Kidney glomerular epithelial cell (primary cell): ENCODE measurements around the gene KIFC1.

Source experiments
- DNase-seq: peaks from one replicate; lab custom pipeline; 2025; lab: John Stamatoyannopoulos, UW

The KIFC1 gene

DNA sequence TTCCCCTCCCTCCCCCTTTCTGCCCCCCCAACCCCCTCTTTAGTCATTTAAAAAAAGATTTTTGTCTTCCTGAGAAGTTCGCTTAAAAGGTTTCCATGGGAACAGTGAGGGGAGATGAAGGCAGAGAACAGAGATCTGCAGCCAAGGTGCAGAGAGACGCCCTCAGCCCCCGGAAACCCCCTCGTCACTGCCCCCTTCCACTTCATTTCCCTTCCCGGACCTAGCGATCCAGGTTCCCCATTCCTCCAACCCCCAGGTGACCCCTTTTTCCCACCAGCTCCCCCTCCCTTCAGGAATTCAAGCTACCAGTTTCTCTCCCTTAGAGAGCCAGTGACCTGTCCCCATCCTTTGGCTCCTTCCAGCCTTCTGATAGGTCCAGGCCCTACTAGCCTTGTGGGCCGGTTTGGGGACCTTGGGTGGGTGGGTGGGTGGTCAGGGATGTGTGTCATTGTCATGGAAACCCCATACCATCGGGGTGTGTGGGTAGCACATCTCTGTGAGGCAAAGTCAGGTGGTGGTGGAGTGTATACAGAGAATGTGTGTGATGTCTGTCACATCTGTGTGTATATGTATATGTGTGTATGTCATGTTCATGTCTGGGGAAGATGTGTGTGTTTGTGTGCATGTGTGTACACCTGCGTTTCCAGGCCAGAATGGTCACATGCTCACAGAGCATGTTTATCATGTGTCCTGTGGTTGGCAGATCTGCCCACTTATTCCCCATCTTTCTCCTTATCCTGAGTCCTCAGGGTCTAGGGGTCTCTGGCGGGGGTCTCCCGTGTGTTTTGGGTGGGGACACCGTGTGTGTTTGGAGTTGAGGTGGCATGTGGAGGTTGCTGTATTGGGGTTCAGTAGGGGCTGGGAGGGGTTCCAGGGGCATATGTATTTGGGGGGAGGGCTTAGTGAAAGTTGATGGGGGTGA, 35.2 kb downstream of the KIFC1 start:
- no peak for DNase-seq

DNA sequence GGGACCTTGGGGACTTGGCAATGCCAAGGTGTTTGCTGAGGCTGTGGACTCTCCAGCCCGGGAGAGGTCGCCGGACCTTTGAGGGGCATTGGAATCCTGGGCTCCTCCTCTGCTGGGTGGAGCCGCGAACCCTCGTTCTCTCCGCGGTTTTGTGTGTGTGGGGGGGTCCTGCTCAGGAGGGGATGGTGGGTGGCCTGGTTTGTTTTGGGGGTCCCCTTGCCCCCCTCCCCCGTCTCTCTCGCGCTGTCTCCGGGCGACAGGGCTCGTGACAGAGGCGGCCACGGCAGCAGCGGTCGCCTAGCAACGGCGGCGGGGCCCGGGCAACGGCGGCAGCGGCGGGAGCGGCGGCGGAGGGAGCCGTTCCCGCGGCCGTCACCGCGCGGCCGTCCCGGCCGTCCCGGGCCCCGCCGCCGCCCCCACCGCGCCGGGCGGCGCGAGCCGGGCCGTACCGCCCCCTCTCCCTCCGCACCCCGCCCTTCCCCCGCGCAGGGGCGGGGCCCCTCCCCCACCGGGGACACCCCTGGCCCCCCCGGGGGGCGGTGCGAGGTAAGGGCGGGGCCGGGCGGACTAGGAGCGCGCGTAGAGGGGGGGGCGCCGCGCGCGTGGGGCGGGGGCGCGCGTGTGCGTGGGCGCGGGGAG, 36.1 kb downstream of the KIFC1 start:
- no peak for DNase-seq

DNA sequence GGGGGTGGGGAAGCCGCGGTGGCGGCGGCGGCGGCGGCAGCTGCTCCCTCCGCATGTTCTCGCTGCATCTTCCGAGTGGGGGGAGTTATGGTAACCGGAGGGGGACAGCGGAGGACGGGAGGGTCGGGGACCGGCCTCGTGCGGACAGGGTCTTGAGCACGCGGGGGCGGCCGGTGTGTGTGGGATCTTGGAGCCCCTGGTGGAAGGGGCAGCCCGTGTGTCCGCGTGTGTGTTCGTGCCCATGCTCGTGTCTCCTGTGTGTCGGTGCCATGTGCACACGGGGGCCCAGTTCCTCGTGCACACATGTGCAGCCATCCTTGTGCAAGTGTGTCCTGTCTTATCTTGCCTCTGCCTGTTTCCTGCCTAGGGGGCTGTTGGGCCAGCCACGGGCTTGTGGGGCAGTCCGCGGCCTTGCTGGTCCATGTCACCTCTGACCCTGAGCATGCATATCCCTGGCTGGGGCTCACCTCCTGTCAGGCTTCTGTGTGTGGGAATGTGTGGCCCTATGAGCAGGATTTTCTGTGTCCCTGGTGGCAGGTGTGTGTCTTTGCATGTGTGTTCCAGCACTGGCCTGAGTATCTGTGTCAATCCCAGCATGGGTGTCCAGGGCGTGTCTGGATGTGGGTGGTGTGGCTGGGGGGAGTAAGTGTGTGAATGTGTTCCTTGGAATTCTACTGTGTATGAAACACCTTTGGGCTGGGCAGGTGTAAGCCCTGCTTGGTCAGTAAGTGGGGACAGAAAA, 36.8 kb downstream of the KIFC1 start:
- peak; percentile 15 for DNase-seq

DNA sequence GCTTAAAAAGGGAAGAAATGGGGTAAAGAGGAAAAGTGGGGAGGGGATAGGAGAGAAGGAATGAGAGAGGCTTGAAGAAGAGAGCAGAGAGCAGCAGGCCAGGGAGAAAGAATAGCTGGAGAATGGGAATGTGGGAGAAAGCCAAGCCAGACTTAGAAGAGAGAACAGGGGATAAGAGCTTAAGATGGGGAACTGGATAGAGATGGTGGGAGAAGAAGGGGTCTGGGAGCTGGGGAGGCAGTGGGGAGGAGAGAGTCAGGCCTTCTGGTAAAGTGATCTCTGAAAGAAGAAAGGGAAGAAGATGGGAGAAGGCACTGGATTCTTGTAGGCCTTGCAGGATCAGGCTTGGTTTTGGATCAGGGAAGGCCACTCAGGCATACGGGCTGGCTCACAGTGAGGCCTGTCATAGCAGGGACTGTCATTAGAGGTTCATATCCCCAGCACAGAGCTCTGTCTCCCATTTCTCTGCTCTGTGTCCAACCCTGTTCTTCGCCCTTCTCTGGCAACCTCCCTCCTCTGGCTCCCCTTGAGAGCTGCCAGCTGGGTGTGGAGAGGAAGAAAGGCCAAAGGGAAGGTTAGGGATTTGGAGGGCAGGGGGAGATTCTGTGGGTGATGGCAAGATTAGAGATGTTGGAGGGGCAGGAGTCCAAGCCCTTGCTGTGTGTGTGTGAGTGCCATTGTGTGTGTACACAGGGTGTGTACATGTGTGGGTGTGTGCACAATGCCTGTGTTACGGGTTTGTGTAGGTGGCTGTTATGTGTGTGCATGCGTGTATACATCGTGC, 37.5 kb downstream of the KIFC1 start:
- DNase-seq, result no peak

DNA sequence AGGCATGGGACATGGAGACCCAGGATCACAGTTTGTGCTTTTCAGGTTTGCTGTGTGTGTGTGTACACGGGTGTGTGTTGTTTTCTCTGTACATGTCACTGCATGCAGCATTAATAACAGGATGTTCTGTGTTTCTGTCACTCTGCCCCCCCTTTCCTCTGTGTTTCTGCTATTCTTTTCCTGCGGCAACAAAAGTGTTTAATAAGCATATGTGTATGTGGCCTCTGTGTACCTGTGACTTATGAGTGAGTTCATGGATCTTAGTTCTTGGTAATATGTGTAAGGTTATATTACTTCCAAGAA, 38.1 kb downstream of the KIFC1 start:
- DNase-seq, result no peak

DNA sequence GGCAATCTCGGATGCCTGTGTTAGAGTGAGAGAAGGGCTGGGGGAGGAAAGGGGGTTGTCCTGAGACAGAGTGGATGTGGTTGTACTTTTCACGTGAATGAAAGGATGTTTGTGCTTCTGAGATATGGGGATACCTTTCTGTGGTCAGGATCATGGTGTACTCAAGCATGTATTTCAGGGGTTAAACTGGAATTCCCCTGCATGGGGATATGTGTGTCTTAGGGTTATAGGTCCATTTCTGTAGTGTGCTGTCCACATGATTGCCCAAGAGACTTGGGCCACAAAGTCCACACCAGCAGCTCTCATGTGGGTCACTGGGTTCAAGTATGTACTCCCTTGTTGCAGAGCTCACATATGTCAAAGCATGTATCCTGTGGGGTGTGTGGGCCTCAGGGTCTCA, 38.7 kb downstream of the KIFC1 start:
- DNase-seq, result no peak

DNA sequence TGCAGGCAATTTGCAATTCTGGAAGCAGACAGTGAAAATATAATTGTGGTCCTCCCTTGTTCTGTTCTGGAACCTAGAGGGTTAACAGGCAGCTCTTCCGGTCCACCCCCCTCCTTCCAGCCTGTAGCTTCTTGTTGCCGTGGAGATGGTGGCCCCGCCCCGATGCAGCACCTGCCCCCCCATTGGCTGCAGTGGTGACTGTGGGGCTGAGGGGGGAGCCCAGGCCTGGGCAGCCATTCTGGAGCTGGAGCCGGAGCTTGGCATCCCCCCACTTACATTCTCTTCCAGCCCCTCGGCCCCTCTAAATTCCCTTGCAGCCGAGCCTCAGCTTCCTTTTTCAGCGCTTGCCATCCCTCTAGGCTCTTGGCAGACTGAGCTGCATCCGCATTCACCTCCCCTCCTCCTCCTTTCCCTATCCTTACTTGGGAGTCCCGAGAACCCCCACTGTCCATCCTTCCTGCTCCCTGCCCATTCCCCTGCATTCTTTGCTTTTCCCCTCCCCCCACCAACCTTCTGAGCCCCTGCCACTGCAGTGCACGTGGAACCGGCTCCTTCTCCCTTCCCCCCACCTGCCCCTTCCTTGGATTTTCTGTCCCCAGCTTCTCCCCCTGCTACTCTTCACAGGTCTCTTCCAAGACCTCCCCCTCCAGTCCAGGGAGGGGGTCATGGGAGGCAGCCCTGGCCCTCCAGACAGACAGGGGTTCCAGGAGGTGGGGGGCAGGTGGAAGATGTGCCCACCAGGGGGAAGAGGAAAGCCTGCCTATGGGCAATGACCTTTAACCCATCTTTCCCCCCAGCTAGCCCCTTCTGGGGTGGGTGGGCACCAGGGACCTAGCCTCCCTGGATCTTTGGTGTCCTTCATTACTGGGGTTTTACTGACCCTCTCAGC, 39.6 kb downstream of the KIFC1 start:
- peak; percentile 38 for DNase-seq

DNA sequence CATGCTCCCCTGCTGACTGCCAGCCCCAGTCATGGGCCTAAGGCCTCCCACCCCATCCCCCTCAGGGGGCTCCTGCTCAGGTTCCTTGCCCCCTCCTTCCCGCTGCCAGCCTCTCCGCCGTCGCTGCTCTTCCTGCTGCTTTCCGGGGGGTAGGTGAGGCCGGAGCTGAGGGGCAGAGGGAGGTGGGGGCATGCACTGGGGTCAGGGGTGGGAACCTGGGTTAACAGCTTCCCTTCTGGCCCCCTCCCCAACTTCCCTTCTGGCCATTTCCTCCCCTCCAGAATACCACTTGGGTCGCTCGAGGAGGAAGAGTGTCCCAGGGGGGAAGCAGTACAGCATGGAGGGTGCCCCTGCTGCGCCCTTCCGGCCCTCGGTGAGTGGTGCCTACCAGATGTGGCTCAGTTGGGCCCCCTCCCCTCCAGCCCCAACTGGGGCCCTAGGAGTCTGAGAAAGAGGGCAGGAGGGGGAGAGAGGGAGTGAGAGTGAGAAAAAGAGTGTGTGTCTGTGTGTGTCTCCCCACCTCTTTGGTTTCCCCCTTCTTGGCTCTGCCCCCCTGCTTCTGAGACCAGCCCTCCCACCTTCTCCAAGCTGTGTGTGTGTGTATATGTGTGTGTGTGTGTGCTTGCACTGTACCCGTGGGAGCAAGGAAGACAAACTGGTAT, 40.4 kb downstream of the KIFC1 start:
- no peak for DNase-seq

DNA sequence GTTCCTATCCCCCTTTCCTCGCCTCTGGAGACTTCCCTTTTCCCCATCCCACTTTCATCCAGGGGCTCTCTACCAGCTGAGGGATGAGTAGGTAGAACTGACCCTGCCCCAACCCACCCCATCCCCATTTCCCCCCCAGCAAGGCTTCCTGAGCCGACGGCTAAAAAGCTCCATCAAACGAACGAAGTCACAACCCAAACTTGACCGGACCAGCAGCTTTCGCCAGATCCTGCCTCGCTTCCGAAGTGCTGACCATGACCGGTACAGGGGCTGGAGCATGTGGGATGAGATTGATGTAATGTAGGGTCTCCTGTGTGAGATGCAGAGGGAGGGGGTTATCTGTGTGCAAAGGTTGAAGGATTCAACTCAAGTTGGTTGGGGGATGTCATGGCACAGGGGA, 40.9 kb downstream of the KIFC1 start:
- no peak for DNase-seq

DNA sequence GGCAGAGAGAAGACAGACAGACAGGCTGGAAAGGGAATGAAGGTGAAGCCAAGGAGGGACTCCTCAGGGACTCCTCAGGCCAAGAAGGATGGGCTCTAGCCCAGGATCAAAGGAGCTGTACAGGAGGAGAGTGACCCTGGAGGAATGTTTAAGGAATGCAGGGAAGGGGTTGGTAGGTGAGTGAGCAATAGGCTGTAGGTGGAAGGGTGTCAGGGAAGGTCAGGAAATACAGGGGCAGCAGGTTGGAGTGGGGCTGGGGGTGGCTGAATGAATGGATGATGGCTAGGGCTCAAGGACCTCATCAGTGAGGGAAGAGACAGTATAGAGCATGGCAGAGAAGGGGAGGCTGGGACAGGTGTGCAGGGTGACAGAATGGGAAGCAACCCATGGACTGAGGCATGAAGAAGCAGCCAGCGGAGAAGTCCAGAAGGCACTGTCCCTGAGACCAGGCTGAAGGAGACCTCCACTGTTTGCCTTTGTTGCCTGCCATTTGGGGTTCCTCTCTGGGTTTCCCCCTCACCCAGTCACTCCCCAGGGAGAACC, 41.4 kb downstream of the KIFC1 start:
- no peak for DNase-seq

DNA sequence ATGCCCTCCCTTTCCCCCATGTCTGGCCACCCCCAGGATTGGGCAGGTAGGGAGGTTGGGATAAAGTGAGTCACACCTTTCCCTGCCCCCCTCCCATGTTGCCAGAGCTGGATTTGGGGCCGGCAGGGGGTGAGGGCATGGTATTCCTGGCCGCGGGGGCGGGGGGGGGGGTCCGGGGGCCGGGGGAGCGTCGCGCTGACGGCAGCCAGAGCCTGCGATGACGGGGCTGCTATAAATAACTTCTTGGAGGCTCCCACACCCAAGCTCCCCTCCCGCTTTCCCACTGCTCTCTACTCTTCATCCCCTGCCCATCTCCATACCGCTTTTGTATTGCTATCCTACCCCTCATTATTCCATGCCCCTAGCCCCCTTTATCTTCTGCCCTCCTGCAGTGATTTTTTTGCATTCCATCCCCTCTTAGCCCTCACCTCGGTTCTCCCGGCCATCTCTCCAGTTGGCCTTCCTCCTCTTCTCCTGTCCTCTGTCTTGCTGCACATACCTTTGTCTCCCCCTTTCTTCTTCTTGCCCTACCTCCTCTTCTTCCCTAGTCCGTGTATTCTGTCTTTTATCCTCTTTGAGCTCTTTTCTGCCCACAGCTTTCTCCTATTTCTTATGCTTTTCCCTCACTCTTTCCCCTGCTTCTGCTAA, 42.0 kb downstream of the KIFC1 start:
- DNase-seq, result no peak

DNA sequence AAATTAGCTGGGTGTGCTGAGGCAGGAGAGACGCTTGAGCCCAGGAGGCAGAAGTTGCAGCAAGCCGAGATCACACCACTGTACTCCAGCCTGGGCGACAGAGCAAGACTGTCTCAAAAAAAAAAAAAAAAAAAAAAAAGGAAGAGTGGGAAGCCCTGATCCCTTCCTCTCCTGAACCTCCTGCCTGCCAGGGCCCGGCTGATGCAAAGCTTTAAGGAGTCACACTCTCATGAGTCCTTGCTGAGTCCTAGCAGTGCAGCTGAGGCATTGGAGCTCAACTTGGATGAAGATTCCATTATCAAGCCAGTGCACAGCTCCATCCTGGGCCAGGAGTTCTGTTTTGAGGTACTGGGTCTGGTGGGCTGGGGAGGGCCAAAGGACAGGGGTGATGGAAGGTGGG, 43.3 kb downstream of the KIFC1 start:
- DNase-seq, result no peak

DNA sequence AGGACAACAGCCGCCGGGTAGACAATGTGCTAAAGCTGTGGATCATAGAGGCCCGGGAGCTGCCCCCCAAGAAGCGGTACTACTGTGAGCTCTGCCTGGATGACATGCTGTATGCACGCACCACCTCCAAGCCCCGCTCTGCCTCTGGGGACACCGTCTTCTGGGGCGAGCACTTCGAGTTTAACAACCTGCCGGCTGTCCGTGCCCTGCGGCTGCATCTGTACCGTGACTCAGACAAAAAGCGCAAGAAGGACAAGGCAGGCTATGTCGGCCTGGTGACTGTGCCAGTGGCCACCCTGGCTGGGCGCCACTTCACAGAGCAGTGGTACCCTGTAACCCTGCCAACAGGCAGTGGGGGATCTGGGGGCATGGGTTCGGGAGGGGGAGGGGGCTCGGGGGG, 46.0 kb downstream of the KIFC1 start:
- no peak for DNase-seq

DNA sequence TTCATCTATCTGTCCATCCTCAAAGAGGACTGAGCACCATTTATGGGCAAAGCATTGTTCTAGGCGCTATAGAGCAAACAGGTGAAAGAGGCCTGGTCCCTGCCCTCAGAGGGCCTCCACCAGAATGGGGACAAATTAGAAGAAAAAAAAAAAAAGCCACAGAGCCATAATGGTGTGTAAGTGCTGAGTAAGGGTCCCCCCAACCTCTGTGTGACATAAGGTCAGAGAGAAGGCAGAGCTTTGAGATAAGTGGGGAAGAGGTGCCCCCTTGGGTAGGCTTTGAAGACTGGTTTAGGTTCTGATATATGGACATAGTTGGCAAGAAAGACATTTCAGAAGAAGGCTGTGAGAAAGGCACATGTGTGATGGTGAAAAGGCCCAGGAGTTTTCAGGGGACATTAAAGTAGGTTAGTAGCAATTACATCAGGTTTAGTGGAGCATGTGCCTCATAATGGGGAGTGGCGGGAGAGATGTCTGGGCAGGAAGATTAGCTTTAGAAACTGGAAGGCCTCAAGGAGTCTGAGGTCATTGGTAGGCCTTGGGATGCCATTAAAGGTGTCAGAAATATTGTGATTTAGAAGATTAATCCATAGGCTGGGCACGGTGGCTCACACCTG, 47.5 kb downstream of the KIFC1 start:
- DNase-seq, result no peak

DNA sequence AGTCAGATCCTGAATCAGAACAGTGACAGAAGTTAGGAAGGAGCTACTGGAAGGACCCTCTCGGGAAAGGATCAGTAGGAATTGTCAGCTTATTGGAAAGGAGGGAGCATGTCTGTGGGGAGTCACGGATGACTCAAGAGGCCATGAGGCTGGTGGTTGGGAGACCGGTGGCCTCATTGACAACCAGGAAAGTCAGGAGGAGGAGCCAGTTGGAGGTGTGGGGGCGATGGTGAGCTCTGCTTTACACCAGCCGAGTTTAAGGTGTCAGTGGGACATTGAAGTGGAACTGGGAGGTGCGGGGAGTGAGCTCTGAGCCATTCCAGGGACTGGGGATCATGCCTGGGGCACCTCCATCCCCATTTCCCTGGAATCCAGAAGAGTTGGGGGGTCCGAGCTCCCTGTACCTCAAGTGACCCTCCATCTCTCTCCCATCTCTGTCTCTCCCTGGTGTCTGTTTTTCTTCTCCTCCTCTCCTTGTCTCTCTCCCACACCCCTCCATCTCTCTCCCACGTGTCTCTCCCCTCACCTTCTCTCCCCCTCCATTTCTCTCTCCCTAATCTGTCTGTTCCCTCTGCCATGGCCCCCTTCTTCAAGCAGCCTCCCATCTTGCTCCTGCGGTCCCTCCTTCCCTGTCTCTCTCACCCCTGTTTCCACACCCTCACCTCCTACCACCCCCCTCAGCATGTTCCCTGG, 48.5 kb downstream of the KIFC1 start:
- DNase-seq, result no peak

DNA sequence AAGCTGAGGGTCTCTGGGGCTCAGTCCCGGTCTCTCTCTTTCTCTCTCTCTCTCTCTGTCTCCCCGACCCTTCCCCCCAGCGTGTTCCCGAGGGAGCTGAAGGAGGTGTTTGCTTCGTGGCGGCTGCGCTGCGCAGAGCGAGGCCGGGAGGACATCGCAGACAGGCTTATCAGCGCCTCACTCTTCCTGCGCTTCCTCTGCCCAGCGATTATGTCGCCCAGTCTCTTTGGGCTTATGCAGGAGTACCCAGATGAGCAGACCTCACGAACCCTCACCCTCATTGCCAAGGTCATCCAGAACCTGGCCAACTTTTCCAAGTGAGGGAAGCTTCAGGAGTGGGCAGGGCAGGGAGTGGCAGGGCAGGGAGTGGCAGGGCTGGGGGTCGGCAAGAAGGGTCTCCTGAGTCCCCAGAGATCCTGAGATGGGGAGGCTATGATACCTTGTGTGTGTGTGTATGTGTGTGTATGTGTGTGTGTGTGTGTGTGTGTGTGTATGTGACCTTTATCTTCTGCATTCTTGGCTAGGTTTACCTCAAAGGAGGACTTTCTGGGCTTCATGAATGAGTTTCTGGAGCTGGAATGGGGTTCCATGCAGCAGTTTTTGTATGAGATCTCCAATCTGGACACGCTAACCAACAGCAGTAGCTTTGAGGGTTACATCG, 49.2 kb downstream of the KIFC1 start:
- no peak for DNase-seq

DNA sequence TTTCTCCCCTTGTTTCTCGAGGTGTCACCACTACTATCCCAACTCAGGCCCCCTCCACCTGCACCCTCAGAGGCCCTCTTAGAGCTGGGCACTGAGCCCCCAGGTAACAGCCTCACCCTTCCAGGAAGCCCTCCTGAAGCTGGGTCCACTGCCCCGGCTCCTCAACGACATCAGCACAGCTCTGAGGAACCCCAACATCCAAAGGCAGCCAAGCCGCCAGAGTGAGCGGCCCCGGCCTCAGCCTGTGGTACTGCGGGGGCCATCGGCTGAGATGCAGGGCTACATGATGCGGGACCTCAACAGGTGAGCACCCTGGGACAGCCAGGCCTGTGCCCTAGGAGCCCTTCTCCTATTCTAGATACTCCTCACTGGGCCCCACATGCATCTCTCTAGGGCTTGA, 49.8 kb downstream of the KIFC1 start:
- DNase-seq, result no peak

DNA sequence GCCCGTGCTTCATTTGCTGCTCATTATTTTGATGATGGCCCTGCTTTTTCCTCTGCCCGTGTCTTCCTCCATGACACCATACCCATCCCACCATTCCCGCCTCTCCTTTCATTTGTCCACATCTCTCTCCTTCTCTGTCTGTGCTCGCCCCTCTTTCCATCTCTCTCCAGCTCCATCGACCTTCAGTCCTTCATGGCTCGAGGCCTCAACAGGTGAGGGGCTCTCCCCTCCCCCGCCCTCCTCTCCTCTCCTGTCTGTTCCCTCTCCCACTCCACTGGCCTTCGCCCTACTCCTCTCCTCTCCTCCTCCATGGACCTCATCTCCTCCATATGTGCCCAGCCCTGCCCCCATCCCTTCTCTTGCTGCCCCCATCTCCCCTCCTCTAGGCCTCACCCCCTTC, 50.7 kb downstream of the KIFC1 start:
- no peak for DNase-seq
